IPS-20b (cell line): ENCODE results near the gene HECW1.
"Not testable (repeated sequence)": the region's sequence is repeated elsewhere in the genome, so short reads cannot be mapped to it uniquely, and the experiment has no call there.

ENCODE experiments used
- H3K27ac ChIP-seq: one replicate; pipeline ENCODE4 v1.5.1; 2013; ENCODE audit warnings: low read length
- H3K27me3 ChIP-seq: 2 replicates; pipeline ENCODE4 v1.6.1; 2013; ENCODE audit warnings: mild to moderate bottlenecking, low read length, inconsistent platforms; ENCODE audit not compliant: insufficient read depth
- H3K36me3 ChIP-seq: 2 replicates; pipeline ENCODE4 v1.6.1; 2013; ENCODE audit warnings: low read depth, mild to moderate bottlenecking, inconsistent platforms, low read length, moderate library complexity; ENCODE audit not compliant: insufficient read depth
- H3K4me1 ChIP-seq: 2 replicates; pipeline ENCODE4 v1.6.1; 2013; ENCODE audit warnings: mild to moderate bottlenecking, control low read depth, inconsistent platforms, low read length, moderate library complexity; ENCODE audit not compliant: insufficient read depth
- H3K4me3 ChIP-seq: 2 replicates; pipeline ENCODE4 v1.5.1; 2013; ENCODE audit warnings: mild to moderate bottlenecking, low read length, inconsistent platforms
- H3K9ac ChIP-seq: 2 replicates; pipeline ENCODE4 v1.6.1; 2013; ENCODE audit warnings: low read depth, mild to moderate bottlenecking, inconsistent platforms, low read length, moderate library complexity
- H3K9me3 ChIP-seq: 2 replicates; pipeline ENCODE4 v1.6.1; 2013; ENCODE audit warnings: mild to moderate bottlenecking, low read depth, low read length, inconsistent platforms; ENCODE audit not compliant: insufficient read depth

Gene HECW1

DNA sequence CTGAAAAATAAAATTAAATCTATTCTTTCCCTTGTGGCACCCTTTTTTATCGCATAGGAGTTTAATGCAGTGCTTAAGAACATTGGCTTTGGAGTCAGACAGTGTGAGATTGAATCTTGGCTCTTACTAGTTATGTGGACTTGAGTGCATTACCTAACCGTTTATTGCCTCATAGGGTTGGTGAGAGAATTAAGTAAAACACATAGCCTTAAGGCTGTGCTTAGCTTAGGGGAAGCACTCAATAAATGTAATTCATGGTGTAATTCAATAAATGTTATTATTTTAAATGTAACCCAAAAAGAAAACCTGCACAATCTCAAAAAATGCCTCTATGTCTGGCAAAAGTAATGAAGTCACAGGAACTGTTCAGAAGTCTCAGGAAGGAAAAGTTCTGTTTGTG, 473.1 kb downstream of the HECW1 start:
- Histone ChIP-seq H3K27ac (no peak overlapping the region), H3K27me3 (peaks cover 22% of the 10 kb centered on the region), H3K36me3 (no peaks in the 10 kb centered on the region), H3K4me3 (no peak overlapping the region), H3K9me3 (no peaks in the 10 kb centered on the region), H3K9ac (no peak overlapping the region), H3K4me1 (peaks cover 4% of the 10 kb centered on the region)

DNA sequence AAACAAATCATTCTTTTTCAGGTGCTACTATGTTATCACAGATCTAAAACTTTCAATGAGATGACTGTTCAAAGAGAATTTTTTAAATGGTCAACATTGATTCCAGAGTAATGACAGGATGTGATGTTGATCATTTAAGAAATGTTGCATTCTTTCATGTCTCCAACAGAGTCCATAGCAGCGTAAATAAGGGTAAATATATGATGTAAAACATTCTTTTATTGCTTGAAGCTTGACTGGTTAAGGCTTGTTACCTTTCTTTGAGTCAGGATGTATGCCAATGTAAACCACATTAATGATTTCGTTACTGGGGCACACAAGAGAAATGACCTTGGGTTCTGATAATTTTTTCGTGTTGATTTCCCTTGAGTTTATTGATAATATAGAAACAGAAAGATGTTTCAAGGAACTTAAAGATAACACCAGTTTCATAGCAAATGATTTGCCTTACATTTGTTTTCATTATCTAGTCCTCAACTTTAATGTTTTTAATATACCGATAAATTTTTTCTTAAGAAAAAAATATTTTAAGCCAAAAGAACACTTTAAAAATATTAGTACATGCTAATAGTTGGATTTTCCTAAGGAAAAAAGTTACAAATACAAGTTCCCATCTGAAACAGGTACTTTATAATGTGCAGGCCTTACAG, 473.9 kb downstream of the HECW1 start:
- no peaks in the 10 kb centered on the region for H3K9me3 ChIP-seq
- peaks cover 6% of the 10 kb centered on the region for H3K4me1 ChIP-seq
- no peak overlapping the region for H3K4me3 ChIP-seq
- no peak overlapping the region for H3K27ac ChIP-seq
- no peak overlapping the region for H3K9ac ChIP-seq
- no peaks in the 10 kb centered on the region for H3K36me3 ChIP-seq
- H3K27me3 ChIP-seq: peaks cover 22% of the 10 kb centered on the region

- no peak overlapping the region for H3K9ac ChIP-seq
- no peak overlapping the region for H3K27ac ChIP-seq
- peaks cover 13% of the 10 kb centered on the region for H3K27me3 ChIP-seq
- no peaks in the 10 kb centered on the region for H3K9me3 ChIP-seq
- H3K4me3 ChIP-seq: no peak overlapping the region
- no peaks in the 10 kb centered on the region for H3K36me3 ChIP-seq
- peaks cover 6% of the 10 kb centered on the region for H3K4me1 ChIP-seq
Measured at GRCh38 chr7:43588477-43589132, 476.2 kb downstream of the HECW1 start.

DNA sequence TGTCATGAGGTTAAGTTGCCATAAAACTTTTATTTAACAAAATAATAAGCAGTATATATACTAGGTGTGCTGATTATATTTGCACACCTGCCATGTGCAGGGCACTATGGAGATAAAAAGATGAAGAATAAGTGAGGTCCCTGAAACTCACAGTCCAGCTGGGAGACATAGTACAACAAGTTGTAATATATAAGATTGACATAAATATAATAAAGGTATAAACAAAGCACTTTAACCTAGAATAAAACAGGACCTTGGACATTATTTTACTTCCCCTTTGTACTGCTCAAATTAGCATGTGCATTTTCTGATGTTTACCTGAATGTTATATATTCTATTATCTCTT, 476.7 kb downstream of the HECW1 start:
- H3K4me3 ChIP-seq: no peak overlapping the region
- H3K4me1 ChIP-seq: peaks cover 6% of the 10 kb centered on the region
- H3K9me3 ChIP-seq: no peaks in the 10 kb centered on the region
- peaks cover 8% of the 10 kb centered on the region for H3K27me3 ChIP-seq
- H3K9ac ChIP-seq: no peak overlapping the region
- no peaks in the 10 kb centered on the region for H3K36me3 ChIP-seq
- H3K27ac ChIP-seq: no peak overlapping the region

DNA sequence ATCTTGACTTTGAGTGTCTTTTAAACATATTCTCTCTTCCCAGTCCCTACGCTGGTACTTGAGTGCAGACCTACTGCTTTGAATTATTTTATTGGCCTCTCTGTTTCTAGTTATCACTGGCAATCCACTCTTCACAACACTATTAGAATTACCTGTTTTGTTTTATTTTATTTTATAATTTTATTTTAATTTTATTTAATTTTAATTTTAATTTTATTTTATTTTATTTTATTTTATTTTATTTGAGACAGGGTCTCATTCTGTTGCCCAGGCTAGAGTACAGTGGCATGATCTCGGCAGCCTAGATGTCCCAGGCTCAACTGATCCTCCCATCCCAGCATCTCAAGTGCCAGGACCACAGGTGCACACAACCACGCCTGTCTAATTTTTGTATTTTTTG, 477.3 kb downstream of the HECW1 start:
- H3K27ac ChIP-seq: no peak overlapping the region

GRCh38 chr7:43590862-43591557, 478.6 kb downstream of the HECW1 start:
- Histone ChIP-seq H3K4me1 (peaks cover 2% of the 10 kb centered on the region; the same call in 1 of the 2 replicates), H3K27ac (no peak overlapping the region), H3K4me3 (no peak overlapping the region), H3K9me3 (no peaks in the 10 kb centered on the region), H3K27me3 (no peaks in the 10 kb centered on the region), H3K9ac (no peak overlapping the region), H3K36me3 (peaks cover 2% of the 10 kb centered on the region; the same call in 1 of the 2 replicates)

More for the DNA sequence above, 477.3 kb downstream of the HECW1 start:
- Histone ChIP-seq H3K4me3 (no peak overlapping the region), H3K4me1 (peaks cover 2% of the 10 kb centered on the region), H3K36me3 (no peaks in the 10 kb centered on the region), H3K27me3 (peaks cover 2% of the 10 kb centered on the region), H3K9me3 (no peaks in the 10 kb centered on the region), H3K9ac (no peak overlapping the region)

DNA sequence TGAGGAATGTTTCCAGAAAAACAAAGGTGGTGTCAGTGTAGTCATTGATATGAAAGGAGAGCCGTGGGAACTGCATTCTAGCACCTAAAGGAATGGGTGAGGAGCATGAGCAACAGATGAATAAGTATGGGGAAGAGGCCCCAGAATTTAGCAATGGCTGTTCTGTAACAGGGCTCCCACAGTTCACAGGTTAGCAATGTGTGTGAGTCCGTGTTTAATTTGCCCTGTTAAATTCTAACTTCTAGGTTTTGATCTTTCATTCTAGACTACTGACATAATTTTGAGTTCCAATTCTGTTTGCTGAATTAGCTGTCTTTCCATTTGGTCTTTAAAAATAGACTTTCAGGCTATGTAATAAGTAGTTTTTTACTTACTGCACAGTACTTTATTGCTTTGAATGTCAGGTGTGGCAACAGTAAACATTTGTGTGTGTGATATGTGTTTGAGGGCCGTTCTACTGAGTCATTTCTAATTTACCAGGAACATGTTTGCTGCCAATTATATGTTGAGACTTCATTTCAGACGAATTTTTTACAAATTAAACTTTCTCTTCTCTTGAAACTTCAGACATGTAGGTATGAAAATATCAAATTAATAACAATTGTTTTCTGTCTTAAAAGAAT, 479.2 kb downstream of the HECW1 start:
- H3K27ac ChIP-seq: no peak overlapping the region
- peaks cover 2% of the 10 kb centered on the region; the same call in 1 of the 2 replicates for H3K4me1 ChIP-seq
- no peak overlapping the region for H3K4me3 ChIP-seq
- H3K9me3 ChIP-seq: no peaks in the 10 kb centered on the region
- peaks cover 7% of the 10 kb centered on the region; the same call in 1 of the 2 replicates for H3K36me3 ChIP-seq
- H3K9ac ChIP-seq: no peak overlapping the region
- no peaks in the 10 kb centered on the region for H3K27me3 ChIP-seq

DNA sequence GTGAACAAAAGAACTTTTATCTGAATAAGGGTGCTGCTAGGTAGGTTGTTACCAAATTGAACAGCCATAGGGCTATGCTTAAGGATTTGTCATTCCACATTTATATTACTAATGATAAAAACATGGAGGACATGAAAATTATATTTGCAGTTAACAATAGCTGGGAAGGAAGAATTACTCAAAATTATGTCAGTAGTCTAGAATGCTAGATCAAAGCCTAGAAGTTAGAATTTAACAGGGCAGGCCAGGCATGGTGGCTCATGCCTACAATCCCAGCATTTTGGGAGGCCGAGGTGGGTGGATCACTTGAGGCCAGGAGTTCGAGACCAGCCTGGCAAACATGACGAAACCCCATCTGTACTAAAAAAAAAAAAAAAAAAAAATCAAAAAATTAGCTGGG, 479.9 kb downstream of the HECW1 start:
- H3K27ac ChIP-seq: no peak overlapping the region
- no peaks in the 10 kb centered on the region for H3K27me3 ChIP-seq
- no peaks in the 10 kb centered on the region for H3K9me3 ChIP-seq
- H3K4me1 ChIP-seq: peaks cover 2% of the 10 kb centered on the region; the same call in 1 of the 2 replicates
- no peak overlapping the region for H3K4me3 ChIP-seq
- peaks cover 7% of the 10 kb centered on the region; the same call in 1 of the 2 replicates for H3K36me3 ChIP-seq
- no peak overlapping the region for H3K9ac ChIP-seq

DNA sequence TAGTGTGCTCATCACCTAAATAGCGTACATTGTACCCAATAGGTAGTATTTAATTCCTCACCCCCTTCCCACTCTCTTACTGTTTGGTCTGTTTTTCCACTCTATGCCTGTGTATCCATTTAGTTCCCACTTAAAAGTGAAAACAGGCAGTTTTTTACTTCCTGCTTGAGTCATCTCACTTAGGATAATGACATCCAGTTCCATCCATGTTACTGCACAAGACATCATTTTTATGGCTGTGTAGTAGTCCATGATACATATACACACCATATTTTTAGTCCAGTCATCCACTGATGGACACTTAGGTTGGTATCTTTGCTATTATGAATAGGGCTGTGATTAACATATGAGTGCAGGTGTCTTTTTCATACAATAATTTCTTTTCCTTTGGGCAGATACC, 480.6 kb downstream of the HECW1 start:
- H3K36me3 ChIP-seq: peaks cover 7% of the 10 kb centered on the region; the same call in 1 of the 2 replicates
- H3K9ac ChIP-seq: no peak overlapping the region
- no peaks in the 10 kb centered on the region for H3K9me3 ChIP-seq
- H3K27me3 ChIP-seq: no peaks in the 10 kb centered on the region
- H3K27ac ChIP-seq: no peak overlapping the region
- H3K4me3 ChIP-seq: no peak overlapping the region
- H3K4me1 ChIP-seq: peaks cover 2% of the 10 kb centered on the region; the same call in 1 of the 2 replicates

DNA sequence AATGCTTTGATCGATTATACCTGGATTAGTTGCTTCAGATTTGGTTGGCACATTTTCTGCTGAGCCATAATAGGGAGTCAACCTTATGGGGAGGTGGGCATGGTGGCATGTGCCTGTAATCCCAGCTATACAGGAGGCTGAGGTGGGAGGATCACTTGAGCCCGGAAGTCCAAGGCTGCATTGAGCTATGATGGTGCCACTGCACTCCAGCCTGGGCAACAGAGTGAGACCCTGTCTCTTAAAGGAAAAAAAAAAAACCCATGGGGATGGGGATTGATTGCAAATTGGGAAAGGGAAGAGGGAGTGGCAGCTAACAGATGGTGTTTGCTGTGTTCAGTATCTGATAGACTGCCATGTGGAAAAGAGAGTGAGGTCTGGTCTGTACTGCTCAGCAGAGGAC, 481.6 kb downstream of the HECW1 start:
- Histone ChIP-seq H3K4me1 (peaks cover 2% of the 10 kb centered on the region; the same call in 1 of the 2 replicates), H3K36me3 (peaks cover 8% of the 10 kb centered on the region; the same call in 1 of the 2 replicates), H3K9ac (no peak overlapping the region), H3K27ac (no peak overlapping the region), H3K9me3 (no peaks in the 10 kb centered on the region), H3K4me3 (no peak overlapping the region), H3K27me3 (no peaks in the 10 kb centered on the region)

GRCh38 chr7:43596426-43596825, 484.0 kb downstream of the HECW1 start:
- H3K9ac ChIP-seq, H3K27ac ChIP-seq, H3K4me1 ChIP-seq, H3K4me3 ChIP-seq, H3K9me3 ChIP-seq, H3K27me3 ChIP-seq: not testable (repeated sequence)
- H3K36me3 ChIP-seq: peaks cover 15% of the 10 kb centered on the region; the same call in 1 of the 2 replicates
